ENCODE measurements around the gene ADCK2.
"Not testable (repeated sequence)": the region's sequence is repeated elsewhere in the genome, so short reads cannot be mapped to it uniquely, and the experiment has no call there.

The ADCK2 gene

GRCh38 chr7:140640060-140640637 lies 32.6 kb upstream of the ADCK2 start:
- Histone ChIP-seq H3K4me1 (ENCODE audit: control extremely low read depth in 1 of 4, control insufficient read depth in 4 of 4, insufficient read depth in 4 of 4, low read length in 3 of 4) (peaks cover 0 to 20% (median 15%) of the 10 kb centered on the region in 4 experiments), H3K9me3 (ENCODE audit: control extremely low read depth in 1 of 5, control insufficient read depth in 4 of 5, insufficient read depth in 2 of 5, low read depth in 1 of 5, low read length in 4 of 5) (no peaks in the 10 kb centered on the region), H3K27me3 (replicated peaks in 2 of 5; ENCODE audit: control insufficient read depth in 4 of 5, insufficient read depth in 5 of 5, low read length in 4 of 5) (peaks cover 0 to 74% (median 36%) of the 10 kb centered on the region in 5 experiments), H3K27ac (ENCODE audit: insufficient read depth in 1 of 2, low read depth in 1 of 2, low read length in 2 of 2, poor library complexity in 1 of 2, severe bottlenecking in 2 of 2) (no peak overlapping the region), H3K4me3 (ENCODE audit: control insufficient read depth in 1 of 7, extremely low read depth in 1 of 7, insufficient read depth in 4 of 7, low read depth in 2 of 7, low read length in 6 of 7) (peak overlapping the region; percentile 2 to 75 (median 51)), H3K36me3 (ENCODE audit: control insufficient read depth in 4 of 4, insufficient read depth in 4 of 4, low read length in 3 of 4) (no peaks in the 10 kb centered on the region)
- peak in 2 of 3 donors; percentile 24 to 53 for DNase-seq
- CTCF ChIA-PET: interaction anchor here (0.9 to 1.2 kb wide), 3 partner anchors 13 to 29 kb away, joined by 3 read pairs; no protein-coding TSS in a partner anchor
- POLR2A ChIA-PET: no interaction called here
- WGBS (ENCODE audit: insufficient coverage): 0% methylated on average over 19 of the region's 74 CpGs

DNA sequence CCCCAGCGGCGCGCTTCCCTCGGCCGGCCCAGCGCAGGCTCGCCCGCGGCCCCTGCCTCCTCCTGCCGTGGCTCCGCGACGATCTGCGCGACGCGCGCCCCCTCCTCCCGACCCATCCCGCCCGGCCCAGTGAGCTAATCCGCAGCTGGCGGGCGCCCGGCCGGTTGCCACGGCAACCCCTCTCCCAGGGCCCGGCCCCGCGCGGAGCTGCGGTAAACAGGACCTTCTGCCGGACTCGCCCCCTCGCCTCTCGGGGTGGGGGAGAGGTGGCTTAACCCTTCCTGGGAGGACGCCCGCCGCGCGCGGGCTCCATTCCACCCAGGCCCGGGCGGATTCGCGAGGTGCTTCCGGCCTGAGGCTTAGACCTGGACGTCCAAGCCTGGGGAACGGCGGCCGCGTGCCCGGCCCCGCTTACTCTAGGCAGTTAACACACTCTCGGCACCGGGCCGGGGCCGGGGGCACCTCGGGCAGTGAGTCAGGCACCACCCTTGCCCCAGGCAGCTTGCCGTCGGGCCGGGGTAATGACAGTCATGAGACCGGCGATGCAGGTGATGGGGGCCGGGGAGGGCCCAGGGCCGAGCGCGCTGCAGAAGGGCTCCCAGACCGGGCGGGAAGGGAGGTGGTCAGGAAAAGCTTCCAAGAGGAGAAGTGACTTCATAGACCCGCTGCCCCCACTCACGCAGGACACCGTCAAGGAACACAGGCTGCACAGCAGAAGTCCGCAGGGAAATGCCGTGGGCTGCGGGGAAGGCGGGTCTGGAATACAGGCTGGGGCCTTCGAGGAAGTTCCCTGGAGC lies 31.8 kb upstream of the ADCK2 start, which contains the start of gene DENND2A:
DENND2A (minus strand) TSS at position 87 of the 797 bp plus-strand sequence. CDS start 38,416 bp downstream, outside the sequence.
- peak; percentile 26 to 65 (median 55) for DNase-seq
- Histone ChIP-seq H3K36me3 (ENCODE audit: control insufficient read depth in 4 of 4, insufficient read depth in 4 of 4, low read length in 3 of 4) (no peaks in the 10 kb centered on the region), H3K27ac (ENCODE audit: insufficient read depth in 1 of 2, low read depth in 1 of 2, low read length in 2 of 2, poor library complexity in 1 of 2, severe bottlenecking in 2 of 2) (no peak within 1 kb of the TSS), H3K4me3 (ENCODE audit: control insufficient read depth in 1 of 7, extremely low read depth in 1 of 7, insufficient read depth in 4 of 7, low read depth in 2 of 7, low read length in 6 of 7) (peak within 1 kb of the TSS; percentile 2 to 75 (median 51)), H3K9me3 (ENCODE audit: control extremely low read depth in 1 of 5, control insufficient read depth in 4 of 5, insufficient read depth in 2 of 5, low read depth in 1 of 5, low read length in 4 of 5) (no peaks in the 10 kb centered on the region), H3K27me3 (replicated peaks in 2 of 5; ENCODE audit: control insufficient read depth in 4 of 5, insufficient read depth in 5 of 5, low read length in 4 of 5) (peaks cover 0 to 74% (median 41%) of the 10 kb centered on the region in 5 experiments), H3K4me1 (ENCODE audit: control extremely low read depth in 1 of 4, control insufficient read depth in 4 of 4, insufficient read depth in 4 of 4, low read length in 3 of 4) (peaks cover 0 to 20% (median 15%) of the 10 kb centered on the region in 4 experiments)
- ChIA-PET CTCF (interaction anchor here (0.8 to 1.2 kb wide), 4 partner anchors 9 to 373 kb away, joined by 3 read pairs; no protein-coding TSS in a partner anchor), POLR2A (no interaction called here)
- 7% methylated on average over 63 of the region's 78 CpGs for WGBS (ENCODE audit: insufficient coverage)

DNA sequence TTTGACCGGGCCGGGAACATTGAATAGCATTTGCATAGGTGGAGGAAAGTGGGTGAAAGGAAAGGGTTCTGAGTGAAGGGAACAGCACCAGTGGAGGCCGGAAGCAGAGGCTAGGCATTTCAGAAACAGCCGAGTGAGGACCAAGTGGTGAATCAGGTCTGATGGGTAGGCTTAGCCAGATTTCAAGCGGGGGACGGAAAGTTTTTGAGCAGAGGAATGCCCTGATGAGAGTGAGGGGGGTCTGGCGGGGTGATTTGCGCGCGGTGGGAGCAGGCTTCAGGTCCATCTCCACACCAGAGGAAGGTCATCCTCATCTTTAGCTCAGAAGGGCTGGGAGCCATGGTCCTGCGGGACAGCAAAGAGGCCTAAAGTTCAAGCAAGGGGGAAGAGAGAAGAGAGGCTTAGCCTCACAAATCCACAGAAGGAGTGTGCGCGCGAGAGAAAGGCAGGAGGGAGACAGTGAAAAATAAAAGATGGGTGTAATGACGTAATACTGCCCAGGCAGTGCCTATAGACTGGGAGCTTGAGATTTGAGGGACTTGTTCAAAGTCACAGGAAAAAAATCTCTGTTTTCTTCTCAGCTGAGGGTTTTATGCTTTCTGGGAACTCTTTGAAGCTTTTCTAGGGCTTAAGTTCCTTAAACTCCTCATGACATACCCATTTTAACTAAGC lies 31.1 kb upstream of the ADCK2 start:
- H3K27ac ChIP-seq (ENCODE audit: insufficient read depth in 1 of 2, low read depth in 1 of 2, low read length in 2 of 2, poor library complexity in 1 of 2, severe bottlenecking in 2 of 2): no peak overlapping the region
- no peaks in the 10 kb centered on the region for H3K9me3 ChIP-seq (ENCODE audit: control extremely low read depth in 1 of 5, control insufficient read depth in 4 of 5, insufficient read depth in 2 of 5, low read depth in 1 of 5, low read length in 4 of 5)
- peaks cover 0 to 71% (median 41%) of the 10 kb centered on the region in 5 experiments for H3K27me3 ChIP-seq (replicated peaks in 2 of 5; ENCODE audit: control insufficient read depth in 4 of 5, insufficient read depth in 5 of 5, low read length in 4 of 5)
- ChIA-PET POLR2A (no interaction called here), CTCF (interaction anchor here (0.8 to 1.4 kb wide), 4 partner anchors 8 to 372 kb away, joined by 3 to 4 read pairs (median 3); partner anchors contain the start of gene ADCK2)
- 48% methylated on average over 12 of the region's 15 CpGs for WGBS (ENCODE audit: insufficient coverage)
- H3K4me1 ChIP-seq (ENCODE audit: control extremely low read depth in 1 of 4, control insufficient read depth in 4 of 4, insufficient read depth in 4 of 4, low read length in 3 of 4): peaks cover 0 to 20% (median 15%) of the 10 kb centered on the region in 4 experiments
- H3K4me3 ChIP-seq (ENCODE audit: control insufficient read depth in 1 of 7, extremely low read depth in 1 of 7, insufficient read depth in 4 of 7, low read depth in 2 of 7, low read length in 6 of 7): peak overlapping the region in 1 of 7 experiments; percentile 68
- no peaks in the 10 kb centered on the region for H3K36me3 ChIP-seq (ENCODE audit: control insufficient read depth in 4 of 4, insufficient read depth in 4 of 4, low read length in 3 of 4)
- DNase-seq: peak in 1 of 3 donors; percentile 19

- Histone ChIP-seq H3K27me3 (replicated peaks in 2 of 5; ENCODE audit: control insufficient read depth in 4 of 5, insufficient read depth in 5 of 5, low read length in 4 of 5) (peaks cover 0 to 56% (median 30%) of the 10 kb centered on the region in 5 experiments), H3K4me3 (ENCODE audit: control insufficient read depth in 1 of 7, extremely low read depth in 1 of 7, insufficient read depth in 4 of 7, low read depth in 2 of 7, low read length in 6 of 7) (no peak overlapping the region), H3K9me3 (ENCODE audit: control extremely low read depth in 1 of 5, control insufficient read depth in 4 of 5, insufficient read depth in 2 of 5, low read depth in 1 of 5, low read length in 4 of 5) (no peaks in the 10 kb centered on the region), H3K36me3 (ENCODE audit: control insufficient read depth in 4 of 4, insufficient read depth in 4 of 4, low read length in 3 of 4) (no peaks in the 10 kb centered on the region), H3K27ac (ENCODE audit: insufficient read depth in 1 of 2, low read depth in 1 of 2, low read length in 2 of 2, poor library complexity in 1 of 2, severe bottlenecking in 2 of 2) (no peak overlapping the region), H3K4me1 (ENCODE audit: control extremely low read depth in 1 of 4, control insufficient read depth in 4 of 4, insufficient read depth in 4 of 4, low read length in 3 of 4) (peaks cover 0 to 20% (median 15%) of the 10 kb centered on the region in 4 experiments)
- ChIA-PET POLR2A (no interaction called here), CTCF (no interaction called here)
- WGBS (ENCODE audit: insufficient coverage): 80% methylated on average over 3 of the region's 5 CpGs
- no peak for DNase-seq
These were observed 29.3 kb upstream of the ADCK2 start for GRCh38 chr7:140643416-140643815.

DNA sequence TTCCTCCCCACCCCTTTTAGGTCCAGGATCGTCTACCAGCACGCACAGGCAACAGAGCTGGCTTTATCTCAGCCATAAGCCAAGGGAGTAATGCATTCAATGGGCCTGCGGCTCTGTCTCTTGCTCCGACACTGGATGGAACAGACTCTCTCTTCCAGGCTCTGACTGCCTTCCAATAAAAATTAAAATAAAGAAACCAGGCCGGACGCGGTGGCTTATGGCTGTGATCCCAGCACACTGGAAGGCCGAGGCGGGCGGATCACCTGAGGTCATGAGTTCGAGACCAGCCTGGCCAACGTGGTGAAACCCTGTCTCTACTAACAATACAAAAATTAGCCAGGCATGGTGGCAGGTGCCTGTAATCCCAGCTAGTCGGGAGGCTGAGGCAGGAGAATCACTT lies 28.0 kb upstream of the ADCK2 start:
- WGBS (ENCODE audit: insufficient coverage): 100% methylated on average over 10 of the region's 13 CpGs
- H3K27ac ChIP-seq (ENCODE audit: insufficient read depth in 1 of 2, low read depth in 1 of 2, low read length in 2 of 2, poor library complexity in 1 of 2, severe bottlenecking in 2 of 2); POLR2A ChIA-PET; DNase-seq; H3K36me3 ChIP-seq (ENCODE audit: control insufficient read depth in 4 of 4, insufficient read depth in 4 of 4, low read length in 3 of 4); H3K9me3 ChIP-seq (ENCODE audit: control extremely low read depth in 1 of 5, control insufficient read depth in 4 of 5, insufficient read depth in 2 of 5, low read depth in 1 of 5, low read length in 4 of 5); H3K4me3 ChIP-seq (ENCODE audit: control insufficient read depth in 1 of 7, extremely low read depth in 1 of 7, insufficient read depth in 4 of 7, low read depth in 2 of 7, low read length in 6 of 7): not testable (repeated sequence)
- CTCF ChIA-PET: interaction anchor here (1.9 to 2.7 kb wide), 3 partner anchors 9 to 168 kb away, joined by 6 to 9 read pairs (median 7); no protein-coding TSS in a partner anchor
- H3K27me3 ChIP-seq (replicated peaks in 2 of 5; ENCODE audit: control insufficient read depth in 4 of 5, insufficient read depth in 5 of 5, low read length in 4 of 5): peaks cover 0 to 42% (median 25%) of the 10 kb centered on the region in 5 experiments
- peaks cover 0 to 14% (median 11%) of the 10 kb centered on the region in 4 experiments for H3K4me1 ChIP-seq (ENCODE audit: control extremely low read depth in 1 of 4, control insufficient read depth in 4 of 4, insufficient read depth in 4 of 4, low read length in 3 of 4)

GRCh38 chr7:140645166-140645900 lies 27.4 kb upstream of the ADCK2 start:
- Histone ChIP-seq H3K27me3 (replicated peaks in 2 of 5; ENCODE audit: control insufficient read depth in 4 of 5, insufficient read depth in 5 of 5, low read length in 4 of 5) (peaks cover 0 to 37% (median 21%) of the 10 kb centered on the region in 5 experiments), H3K4me1 (ENCODE audit: control extremely low read depth in 1 of 4, control insufficient read depth in 4 of 4, insufficient read depth in 4 of 4, low read length in 3 of 4) (peaks cover 0 to 8% (median 6%) of the 10 kb centered on the region in 4 experiments), H3K27ac (ENCODE audit: insufficient read depth in 1 of 2, low read depth in 1 of 2, low read length in 2 of 2, poor library complexity in 1 of 2, severe bottlenecking in 2 of 2) (no peak overlapping the region), H3K9me3 (ENCODE audit: control extremely low read depth in 1 of 5, control insufficient read depth in 4 of 5, insufficient read depth in 2 of 5, low read depth in 1 of 5, low read length in 4 of 5) (no peaks in the 10 kb centered on the region), H3K36me3 (ENCODE audit: control insufficient read depth in 4 of 4, insufficient read depth in 4 of 4, low read length in 3 of 4) (no peaks in the 10 kb centered on the region), H3K4me3 (ENCODE audit: control insufficient read depth in 1 of 7, extremely low read depth in 1 of 7, insufficient read depth in 4 of 7, low read depth in 2 of 7, low read length in 6 of 7) (no peak overlapping the region)
- CTCF ChIA-PET: interaction anchor here (1.9 to 2.7 kb wide), 3 partner anchors 8 to 168 kb away, joined by 6 to 9 read pairs (median 7); no protein-coding TSS in a partner anchor
- WGBS (ENCODE audit: insufficient coverage): 66% methylated on average over 7 of the region's 8 CpGs
- POLR2A ChIA-PET: interaction anchor here (0.6 kb wide), 1 partner anchor 405 kb away, joined by 3 read pairs; no protein-coding TSS in a partner anchor
- no peak for DNase-seq

Measured in common myeloid progenitor, CD34-positive (primary cell).